Measurements from ENCODE around the gene GJB6. TPM values are rescaled to one million over a fixed set of nuclear protein-coding genes. Genes with fewer than 3 reads are reported as not detected.

GJB6 gene
- polyA plus RNA-seq, 1 of the 3 experiments (the other 2 are of a cell fraction), result not detected

- POLR2A ChIA-PET, result interaction anchor here (0.6 kb wide), 1 partner anchor 321 kb away, joined by 3 read pairs; no protein-coding TSS in a partner anchor
- DNase-seq, result no peak
- Histone ChIP-seq H3K9ac (no peak overlapping the region), H3K79me2 (ENCODE audit: insufficient read depth) (no peaks in the 10 kb centered on the region), H3K9me3 (no peaks in the 10 kb centered on the region), H3K27me3 (ENCODE audit: insufficient read depth) (peaks cover 69% of the 10 kb centered on the region), H3F3A (replicated peaks; ENCODE audit: insufficient read depth) (peaks cover 9% of the 10 kb centered on the region), H3K4me3 (ENCODE audit: low read depth in 2 of 2, low read length in 1 of 2) (no peak overlapping the region), H3K36me3 (replicated peaks in 1 of 2; ENCODE audit: control insufficient read depth in 1 of 2, insufficient read depth in 2 of 2, low read length in 1 of 2) (no peaks in the 10 kb centered on the region), H3K4me1 (ENCODE audit: control insufficient read depth in 1 of 2, insufficient read depth in 2 of 2, low read depth in 1 of 2, low read length in 1 of 2) (peaks cover 4 to 11% of the 10 kb centered on the region in 2 experiments; a peak in 1 of 4 replicates), H3K27ac (ENCODE audit: low read depth in 2 of 2, low read length in 1 of 2) (no peak overlapping the region), H3K4me2 (peak overlapping the region; percentile 80; the same call in 1 of the 2 replicates), H4K20me1 (ENCODE audit: insufficient read depth) (0 out of 2 replicates have a peak, but pooled peaks cover 4% of the 10 kb centered on the region), H2AFZ (ENCODE audit: low read depth) (no peak overlapping the region), H3K9me2 (no peaks in the 10 kb centered on the region)
- CTCF ChIA-PET, result interaction anchor here (0.7 to 5.6 kb wide), 3 partner anchors 11 to 731 kb away, joined by 3 to 89 read pairs (median 3); no protein-coding TSS in a partner anchor
- TF ChIP-seq TAF1 (IDR thresholded peaks at IDR 0.05; ENCODE audit: borderline replicate concordance, low read depth, low read length) (no peak), EZH2phosphoT487 (IDR thresholded peaks at IDR 0.05; ENCODE audit: borderline replicate concordance, low read depth) (peak; percentile 68; the same call in 1 of the 2 replicates)
- TF ChIP-seq, protein P1, sequence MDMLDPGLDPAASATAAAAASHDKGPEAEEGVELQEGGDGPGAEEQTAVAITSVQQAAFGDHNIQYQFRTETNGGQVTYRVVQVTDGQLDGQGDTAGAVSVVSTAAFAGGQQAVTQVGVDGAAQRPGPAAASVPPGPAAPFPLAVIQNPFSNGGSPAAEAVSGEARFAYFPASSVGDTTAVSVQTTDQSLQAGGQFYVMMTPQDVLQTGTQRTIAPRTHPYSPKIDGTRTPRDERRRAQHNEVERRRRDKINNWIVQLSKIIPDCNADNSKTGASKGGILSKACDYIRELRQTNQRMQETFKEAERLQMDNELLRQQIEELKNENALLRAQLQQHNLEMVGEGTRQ (IDR thresholded peaks at IDR 0.05; ENCODE audit: borderline replicate concordance, low read depth, low read length), result no peak
- WGBS (ENCODE audit: low lambda C conversion rate), result 14% methylated on average over 27 of the region's 27 CpGs
These were observed 38.0 kb downstream of the GJB6 start for GRCh38 chr13:20193907-20194631.

DNA sequence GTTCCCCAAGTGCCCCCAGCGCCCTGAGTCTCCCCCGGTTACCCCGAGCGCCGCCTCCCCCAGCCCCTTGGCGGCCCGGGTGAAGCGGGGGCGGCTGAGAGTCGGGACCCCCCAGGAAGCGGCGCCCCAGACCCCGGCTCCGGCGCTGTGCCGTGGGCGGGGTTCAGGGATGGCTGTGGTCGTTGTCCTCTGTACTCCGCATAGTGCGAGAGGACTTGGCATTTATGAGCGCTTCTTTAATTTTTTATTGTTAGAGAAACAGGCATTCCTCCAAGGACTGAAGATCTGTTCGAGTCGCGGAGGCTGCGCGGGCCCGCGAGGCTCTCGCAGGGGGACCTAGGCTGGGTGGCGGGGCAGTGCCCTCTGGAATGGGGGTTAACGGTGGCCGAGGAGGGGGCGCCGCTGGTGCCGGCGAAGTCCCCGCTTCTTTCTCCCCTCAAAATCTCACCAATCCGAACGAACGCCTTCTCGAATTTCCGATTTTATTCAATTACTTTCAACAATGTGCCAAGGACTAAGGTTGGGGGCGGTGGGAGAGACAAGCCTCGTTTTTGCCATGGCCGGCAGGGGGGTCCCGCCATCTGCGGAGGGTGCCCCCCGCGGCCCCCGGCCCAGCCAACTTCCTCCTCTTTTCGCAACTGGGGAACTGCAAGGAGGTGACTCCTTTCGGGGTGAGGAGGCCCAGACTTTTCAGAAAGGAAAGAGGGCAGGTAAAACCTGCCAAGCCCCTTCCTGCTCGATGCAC, 38.8 kb downstream of the GJB6 start:
- Histone ChIP-seq H3K9ac (no peak overlapping the region), H3K79me2 (ENCODE audit: insufficient read depth) (no peaks in the 10 kb centered on the region), H3K4me3 (ENCODE audit: low read depth in 2 of 2, low read length in 1 of 2) (peak overlapping the region in 1 of 2 experiments; percentile 37; a peak in 2 of 4 replicates), H3K4me1 (ENCODE audit: control insufficient read depth in 1 of 2, insufficient read depth in 2 of 2, low read depth in 1 of 2, low read length in 1 of 2) (peaks cover 4 to 11% of the 10 kb centered on the region in 2 experiments; a peak in 1 of 4 replicates), H3K36me3 (replicated peaks in 1 of 2; ENCODE audit: control insufficient read depth in 1 of 2, insufficient read depth in 2 of 2, low read length in 1 of 2) (no peaks in the 10 kb centered on the region), H3F3A (replicated peaks; ENCODE audit: insufficient read depth) (peaks cover 9% of the 10 kb centered on the region), H2AFZ (ENCODE audit: low read depth) (peak overlapping the region; percentile 52; the same call in 1 of the 2 replicates), H3K27me3 (ENCODE audit: insufficient read depth) (peaks cover 76% of the 10 kb centered on the region), H4K20me1 (ENCODE audit: insufficient read depth) (0 out of 2 replicates have a peak, but pooled peaks cover 4% of the 10 kb centered on the region), H3K9me2 (no peaks in the 10 kb centered on the region), H3K9me3 (no peaks in the 10 kb centered on the region), H3K27ac (ENCODE audit: low read depth in 2 of 2, low read length in 1 of 2) (no peak overlapping the region), H3K4me2 (peak overlapping the region; percentile 80; the same call in 1 of the 2 replicates)
- WGBS (ENCODE audit: low lambda C conversion rate), result 6% methylated on average over 39 of the region's 53 CpGs
- CTCF ChIA-PET, result no interaction called here
- DNase-seq, result no peak
- POLR2A ChIA-PET, result no interaction called here
- TF ChIP-seq RCOR1 (IDR thresholded peaks at IDR 0.05; ENCODE audit: low read length) (no peak), USF1 (IDR thresholded peaks at IDR 0.05; ENCODE audit: borderline replicate concordance, low read depth) (no peak), POLR2AphosphoS5 (IDR thresholded peaks at IDR 0.05; ENCODE audit: low read depth, low read length) (no peak), RAD21 (IDR thresholded peaks at IDR 0.05; ENCODE audit: low read length) (no peak), NRF1 (IDR thresholded peaks at IDR 0.05; ENCODE audit: low read depth, low read length) (no peak), TEAD4 (IDR thresholded peaks at IDR 0.05; ENCODE audit: borderline replicate concordance, insufficient read depth) (no peak), RXRA (IDR thresholded peaks at IDR 0.05; ENCODE audit: borderline replicate concordance, low read depth) (no peak), FOXM1 (IDR thresholded peaks at IDR 0.05; ENCODE audit: low read depth) (no peak), PBX3 (IDR thresholded peaks at IDR 0.05) (no peak), RFX5 (IDR thresholded peaks at IDR 0.05; ENCODE audit: low read length) (no peak), EP300 (IDR thresholded peaks at IDR 0.05; ENCODE audit: borderline replicate concordance in 1 of 2, low read depth in 1 of 2, low read length in 1 of 2) (no peak)
- TF ChIP-seq, protein P2, sequence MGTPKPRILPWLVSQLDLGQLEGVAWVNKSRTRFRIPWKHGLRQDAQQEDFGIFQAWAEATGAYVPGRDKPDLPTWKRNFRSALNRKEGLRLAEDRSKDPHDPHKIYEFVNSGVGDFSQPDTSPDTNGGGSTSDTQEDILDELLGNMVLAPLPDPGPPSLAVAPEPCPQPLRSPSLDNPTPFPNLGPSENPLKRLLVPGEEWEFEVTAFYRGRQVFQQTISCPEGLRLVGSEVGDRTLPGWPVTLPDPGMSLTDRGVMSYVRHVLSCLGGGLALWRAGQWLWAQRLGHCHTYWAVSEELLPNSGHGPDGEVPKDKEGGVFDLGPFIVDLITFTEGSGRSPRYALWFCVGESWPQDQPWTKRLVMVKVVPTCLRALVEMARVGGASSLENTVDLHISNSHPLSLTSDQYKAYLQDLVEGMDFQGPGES (IDR thresholded peaks at IDR 0.05; ENCODE audit: low read depth, low read length), result no peak
- TF ChIP-seq, protein P1 (IDR thresholded peaks at IDR 0.05; ENCODE audit: borderline replicate concordance, low read depth, low read length), result no peak
- TF ChIP-seq, protein P3, sequence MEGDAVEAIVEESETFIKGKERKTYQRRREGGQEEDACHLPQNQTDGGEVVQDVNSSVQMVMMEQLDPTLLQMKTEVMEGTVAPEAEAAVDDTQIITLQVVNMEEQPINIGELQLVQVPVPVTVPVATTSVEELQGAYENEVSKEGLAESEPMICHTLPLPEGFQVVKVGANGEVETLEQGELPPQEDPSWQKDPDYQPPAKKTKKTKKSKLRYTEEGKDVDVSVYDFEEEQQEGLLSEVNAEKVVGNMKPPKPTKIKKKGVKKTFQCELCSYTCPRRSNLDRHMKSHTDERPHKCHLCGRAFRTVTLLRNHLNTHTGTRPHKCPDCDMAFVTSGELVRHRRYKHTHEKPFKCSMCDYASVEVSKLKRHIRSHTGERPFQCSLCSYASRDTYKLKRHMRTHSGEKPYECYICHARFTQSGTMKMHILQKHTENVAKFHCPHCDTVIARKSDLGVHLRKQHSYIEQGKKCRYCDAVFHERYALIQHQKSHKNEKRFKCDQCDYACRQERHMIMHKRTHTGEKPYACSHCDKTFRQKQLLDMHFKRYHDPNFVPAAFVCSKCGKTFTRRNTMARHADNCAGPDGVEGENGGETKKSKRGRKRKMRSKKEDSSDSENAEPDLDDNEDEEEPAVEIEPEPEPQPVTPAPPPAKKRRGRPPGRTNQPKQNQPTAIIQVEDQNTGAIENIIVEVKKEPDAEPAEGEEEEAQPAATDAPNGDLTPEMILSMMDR (IDR thresholded peaks at IDR 0.05), result no peak
